Measurements from ENCODE around the gene SLC8A3. TPM values are rescaled to one million over a fixed set of nuclear protein-coding genes. Genes with fewer than 3 reads are reported as not detected.

SLC8A3 gene
- total RNA-seq, 1 donor from 2014 or later: not detected

- FAIRE-seq (no peak), DNase-seq (ENCODE audit: low read depth) (no peak)
- Histone ChIP-seq H3K4me3 (ENCODE audit: low read depth, low read length) (no peak overlapping the region), H3K36me3 (ENCODE audit: control insufficient read depth, insufficient read depth, low read length) (no peaks in the 10 kb centered on the region), H3K27me3 (ENCODE audit: control insufficient read depth, insufficient read depth, low read length) (no peaks in the 10 kb centered on the region)
- no peak for TF ChIP-seq CTCF (IDR thresholded peaks at IDR 0.05; ENCODE audit: insufficient read depth, low read length, severe bottlenecking)
These were observed 104.5 kb downstream of the SLC8A3 start for GRCh38 chr14:70084226-70084625.

GRCh38 chr14:70082394-70082793, 106.4 kb downstream of the SLC8A3 start:
- no peak for DNase-seq (ENCODE audit: low read depth)
- FAIRE-seq: no peak
- no peaks in the 10 kb centered on the region for H3K27me3 ChIP-seq (ENCODE audit: control insufficient read depth, insufficient read depth, low read length)
- H3K36me3 ChIP-seq (ENCODE audit: control insufficient read depth, insufficient read depth, low read length): no peaks in the 10 kb centered on the region
- no peak for TF ChIP-seq CTCF (IDR thresholded peaks at IDR 0.05; ENCODE audit: insufficient read depth, low read length, severe bottlenecking)
- no peak overlapping the region for H3K4me3 ChIP-seq (ENCODE audit: low read depth, low read length)

- no peak for FAIRE-seq
- Histone ChIP-seq H3K27me3 (ENCODE audit: control insufficient read depth, insufficient read depth, low read length) (peaks cover 2% of the 10 kb centered on the region), H3K36me3 (ENCODE audit: control insufficient read depth, insufficient read depth, low read length) (no peaks in the 10 kb centered on the region), H3K4me3 (ENCODE audit: low read depth, low read length) (no peak overlapping the region)
- no peak for TF ChIP-seq CTCF (IDR thresholded peaks at IDR 0.05; ENCODE audit: insufficient read depth, low read length, severe bottlenecking)
- DNase-seq (ENCODE audit: low read depth): no peak
These were observed 108.7 kb downstream of the SLC8A3 start for GRCh38 chr14:70080076-70080475.

- Histone ChIP-seq H3K4me3 (ENCODE audit: low read depth, low read length) (no peak overlapping the region), H3K27me3 (ENCODE audit: control insufficient read depth, insufficient read depth, low read length) (peaks cover 2% of the 10 kb centered on the region), H3K36me3 (ENCODE audit: control insufficient read depth, insufficient read depth, low read length) (no peaks in the 10 kb centered on the region)
- FAIRE-seq (no peak), DNase-seq (ENCODE audit: low read depth) (no peak)
- no peak for TF ChIP-seq CTCF (IDR thresholded peaks at IDR 0.05; ENCODE audit: insufficient read depth, low read length, severe bottlenecking)
These were observed 110.4 kb downstream of the SLC8A3 start for GRCh38 chr14:70078329-70078728.

- no peak for TF ChIP-seq CTCF (IDR thresholded peaks at IDR 0.05; ENCODE audit: insufficient read depth, low read length, severe bottlenecking)
- Histone ChIP-seq H3K4me3 (ENCODE audit: low read depth, low read length) (no peak overlapping the region), H3K36me3 (ENCODE audit: control insufficient read depth, insufficient read depth, low read length) (no peaks in the 10 kb centered on the region), H3K27me3 (ENCODE audit: control insufficient read depth, insufficient read depth, low read length) (peaks cover 2% of the 10 kb centered on the region)
- DNase-seq (ENCODE audit: low read depth): no peak
- FAIRE-seq: no peak
These were observed 111.0 kb downstream of the SLC8A3 start for GRCh38 chr14:70077720-70078119.

- Histone ChIP-seq H3K36me3 (ENCODE audit: control insufficient read depth, insufficient read depth, low read length) (no peaks in the 10 kb centered on the region), H3K4me3 (ENCODE audit: low read depth, low read length) (no peak overlapping the region), H3K27me3 (ENCODE audit: control insufficient read depth, insufficient read depth, low read length) (peaks cover 2% of the 10 kb centered on the region)
- FAIRE-seq (no peak), DNase-seq (ENCODE audit: low read depth) (no peak)
- no peak for TF ChIP-seq CTCF (IDR thresholded peaks at IDR 0.05; ENCODE audit: insufficient read depth, low read length, severe bottlenecking)
These were observed 111.7 kb downstream of the SLC8A3 start for GRCh38 chr14:70077005-70077404.
